HL-60 (cell line): ENCODE data around the gene ENTPD3.

Experiments
- DNase-seq, 2 experiments: peaks; one replicate each; pipeline ENCODE4 v3.0.0-alpha.2; 2010 to 2020; ENCODE audit warnings: low read depth in 1 of 2, low spot score in 1 of 2
- H3K27ac ChIP-seq: fragments of 250-450 bp; sonication (Bioruptor Pico); replicated peaks from 2 replicates; pipeline ENCODE4 v1.5.1; 2020; ENCODE audit warnings: mild to moderate bottlenecking, moderate library complexity
- H3K27me3 ChIP-seq: fragments of 250-450 bp; sonication (Bioruptor Pico); 2 replicates; pipeline ENCODE4 v1.5.1; 2021; ENCODE audit warnings: mild to moderate bottlenecking, moderate library complexity; ENCODE audit not compliant: insufficient read depth, poor library complexity, severe bottlenecking
- H3K4me3 ChIP-seq: replicated peaks from 2 replicates; pipeline ENCODE4 v1.5.1; 2011; ENCODE audit warnings: mild to moderate bottlenecking, control low read depth, low read length; ENCODE audit not compliant: insufficient read depth
- CTCF ChIP-seq: IDR thresholded peaks from one replicate; pipeline ENCODE4 v1.5.1; 2011; ENCODE audit warnings: low read length, control low read depth, inconsistent platforms; ENCODE audit not compliant: insufficient read depth
- GABPA ChIP-seq: IDR thresholded peaks from 2 replicates; pipeline ENCODE4 v1.6.1; 2012; ENCODE audit warnings: low read depth
- POLR2AphosphoS5 ChIP-seq: IDR thresholded peaks from 2 replicates; pipeline ENCODE4 v1.6.1; 2012; ENCODE audit warnings: low read depth
- REST ChIP-seq: IDR thresholded peaks from 2 replicates; pipeline ENCODE4 v1.6.1; 2012; ENCODE audit warnings: low read depth; ENCODE audit not compliant: insufficient replicate concordance
- SPI1 ChIP-seq: IDR thresholded peaks from 2 replicates; pipeline ENCODE4 v1.6.1; 2012; ENCODE audit warnings: low read depth, mild to moderate bottlenecking, borderline replicate concordance

ENTPD3 gene

GRCh38 chr3:40407611-40408010, 20.6 kb downstream of the ENTPD3 start:
- Histone ChIP-seq H3K27ac (no peak overlapping the region), H3K27me3 (peaks cover 3% of the 10 kb centered on the region), H3K4me3 (no peak overlapping the region)
- TF ChIP-seq REST, result no peak
- no peak for TF ChIP-seq CTCF
- 0 out of 2 replicates have a peak, but pooled peaks have one; percentile 31 for TF ChIP-seq SPI1
- no peak for DNase-seq

- Histone ChIP-seq H3K27ac (no peak overlapping the region), H3K4me3 (no peak overlapping the region), H3K27me3 (peaks cover 4% of the 10 kb centered on the region)
- no peak for TF ChIP-seq REST
- no peak for TF ChIP-seq CTCF
- TF ChIP-seq GABPA, result no peak
- TF ChIP-seq SPI1, result no peak
- TF ChIP-seq POLR2AphosphoS5, result no peak
- DNase-seq, result no peak
Measured at GRCh38 chr3:40414270-40414669, 27.3 kb downstream of the ENTPD3 start.

- Histone ChIP-seq H3K27ac (no peak overlapping the region), H3K4me3 (no peak overlapping the region), H3K27me3 (peaks cover 4% of the 10 kb centered on the region)
- no peak for DNase-seq
- TF ChIP-seq CTCF, result no peak
- TF ChIP-seq REST, result no peak
- TF ChIP-seq POLR2AphosphoS5, result no peak
Measured at GRCh38 chr3:40417845-40418543, 31.0 kb downstream of the ENTPD3 start.
